GM12892 (cell line): Measurements from ENCODE around the gene INPP4B.

ENCODE experiments used
- POLR2A ChIP-seq: IDR thresholded peaks from 2 replicates; pipeline ENCODE4 v1.6.1; 2011; ENCODE audit warnings: low read depth, low read length, control low read depth
- POLR2AphosphoS5 ChIP-seq: IDR thresholded peaks from 2 replicates; pipeline ENCODE4 v1.6.1; 2011; ENCODE audit warnings: low read depth, low read length, control low read depth
- TAF1 ChIP-seq: IDR thresholded peaks from 2 replicates; pipeline ENCODE4 v1.6.1; 2011; ENCODE audit warnings: low read depth, mild to moderate bottlenecking, control low read depth, low read length, borderline replicate concordance

GRCh38 chr4:142550965-142551364, 295.1 kb downstream of the INPP4B start:
- TF ChIP-seq POLR2AphosphoS5 (no peak), POLR2A (no peak), TAF1 (no peak)
